CD14-positive monocyte (primary cell): ENCODE results near the gene MS4A4E. TPM values are rescaled to one million over a fixed set of nuclear protein-coding genes. Genes with fewer than 3 reads are reported as not detected.
A peak's percentile ranks its signal among the peaks of the same experiment; 100 is the strongest.

Source experiments
- DNase-seq, 3 donors: peaks; one replicate each; pipeline ENCODE4 v3.0.0-alpha.2; 2011 to 2022
- H2AFZ ChIP-seq: 2 replicates; pipeline ENCODE4 v1.6.0; 2012; ENCODE audit warnings: mild to moderate bottlenecking, low read depth, low read length, inconsistent platforms; ENCODE audit not compliant: insufficient read depth, poor library complexity, severe bottlenecking
- H3K27ac ChIP-seq, 2 donors: 1 replicate in 1 of 2; 2 replicates in 1 of 2; pipeline ENCODE4 v1.5.1; 2012 to 2013; ENCODE audit warnings: low read length in 2 of 2, control low read depth in 1 of 2, inconsistent platforms in 1 of 2, low read depth in 1 of 2, mild to moderate bottlenecking in 1 of 2
- H3K27me3 ChIP-seq, 2 donors: one replicate each; pipeline versions ENCODE4 v1.6.0 to v1.6.1; 2011 to 2013; ENCODE audit warnings: low read length in 2 of 2; ENCODE audit not compliant: control insufficient read depth in 2 of 2, insufficient read depth in 2 of 2
- H3K36me3 ChIP-seq, 2 donors: replicated peaks in 1 of 2; 1 replicate in 1 of 2; 2 replicates in 1 of 2; pipeline versions ENCODE4 v1.5.1 to v1.6.1; 2012 to 2013; ENCODE audit warnings: low read length in 2 of 2, control low read depth in 1 of 2, inconsistent platforms in 1 of 2, mild to moderate bottlenecking in 1 of 2; ENCODE audit not compliant: insufficient read depth in 2 of 2, control insufficient read depth in 1 of 2
- H3K4me1 ChIP-seq, 2 donors: 1 replicate in 1 of 2; 2 replicates in 1 of 2; pipeline versions ENCODE4 v1.5.1 to v1.6.1; 2012 to 2013; ENCODE audit warnings: low read length in 2 of 2, control low read depth in 1 of 2, inconsistent platforms in 1 of 2, mild to moderate bottlenecking in 1 of 2, moderate library complexity in 1 of 2; ENCODE audit not compliant: insufficient read depth in 2 of 2, control insufficient read depth in 1 of 2
- H3K4me2 ChIP-seq: replicated peaks from 2 replicates; pipeline ENCODE3; 2012; ENCODE audit warnings: low read length, moderate library complexity, mild to moderate bottlenecking; ENCODE audit not compliant: poor library complexity, severe bottlenecking; ENCODE audit errors: extremely low read depth
- H3K4me3 ChIP-seq, 3 experiments: fragments of 200-600 bp in 1 of 3; sonication (generic) in 1 of 3; replicated peaks in 1 of 3; 1 replicate in 2 of 3; 2 replicates in 1 of 3; pipeline ENCODE4 v1.5.1; 2011 to 2013; ENCODE audit warnings: low read length in 3 of 3, mild to moderate bottlenecking in 3 of 3, control low read depth in 2 of 3, low read depth in 2 of 3, inconsistent platforms in 1 of 3, moderate library complexity in 1 of 3
- H3K79me2 ChIP-seq: 2 replicates; pipeline ENCODE4 v1.6.0; 2012; ENCODE audit warnings: mild to moderate bottlenecking, control low read depth, inconsistent platforms, low read length, moderate library complexity; ENCODE audit not compliant: insufficient read depth
- H3K9ac ChIP-seq: 2 replicates; pipeline ENCODE4 v1.6.0; 2017; ENCODE audit warnings: low read length, mild to moderate bottlenecking; ENCODE audit not compliant: insufficient read depth, poor library complexity, severe bottlenecking
- H3K9me3 ChIP-seq, 2 donors: replicated peaks in 1 of 2; 1 replicate in 1 of 2; 2 replicates in 1 of 2; pipeline versions ENCODE4 v1.5.1 to v1.6.1; 2012 to 2013; ENCODE audit warnings: low read length in 2 of 2, control low read depth in 1 of 2; ENCODE audit not compliant: control insufficient read depth in 1 of 2, insufficient read depth in 1 of 2
- H4K20me1 ChIP-seq: 2 replicates; pipeline ENCODE4 v1.6.0; 2012; ENCODE audit warnings: mild to moderate bottlenecking, low read length, control low read depth, moderate library complexity; ENCODE audit not compliant: insufficient read depth
- H3K27ac Mint-ChIP-seq, 7 donors: one replicate each; pipeline ENCODE4 v1.8.0; 2020; ENCODE audit warnings: mild to moderate bottlenecking in 7 of 7, mixed read lengths in 7 of 7, moderate library complexity in 6 of 7, inconsistent platforms in 2 of 7
- H3K27me3 Mint-ChIP-seq, 3 donors: one replicate each; pipeline ENCODE4 v1.8.0; 2021 to 2022; ENCODE audit warnings: low read depth in 3 of 3, mild to moderate bottlenecking in 3 of 3, mixed read lengths in 3 of 3, moderate library complexity in 3 of 3, inconsistent platforms in 1 of 3
- H3K36me3 Mint-ChIP-seq, 2 donors: one replicate each; pipeline ENCODE4 v1.8.0; 2020; ENCODE audit warnings: mixed read lengths in 2 of 2, inconsistent platforms in 1 of 2, mild to moderate bottlenecking in 1 of 2
- H3K4me1 Mint-ChIP-seq: one replicate; pipeline ENCODE4 v1.8.0; 2020; ENCODE audit warnings: mild to moderate bottlenecking, mixed read lengths
- H3K4me3 Mint-ChIP-seq, 2 donors: one replicate each; pipeline ENCODE4 v1.8.0; 2020; ENCODE audit warnings: mild to moderate bottlenecking in 2 of 2, mixed read lengths in 2 of 2, moderate library complexity in 1 of 2
- H3K9me3 Mint-ChIP-seq, 7 donors: one replicate each; pipeline ENCODE4 v1.8.0; 2020 to 2022; ENCODE audit warnings: mixed read lengths in 7 of 7, mild to moderate bottlenecking in 6 of 7, moderate library complexity in 6 of 7, inconsistent platforms in 2 of 7
- CTCF ChIP-seq: fragments of 200-600 bp; IDR thresholded peaks from one replicate; pipeline ENCODE4 v1.8.0; 2022; ENCODE audit warnings: antibody characterized with exemption, mild to moderate bottlenecking
- WGBS: methylation state at CpG from one replicate; pipeline ENCODE4 v1.1.5; 2013; ENCODE audit warnings: missing lambda C conversion rate; ENCODE audit not compliant: insufficient coverage; 5-methylcytosine and 5-hydroxymethylcytosine counted together
- intact Hi-C, 2 donors: fragments of 100-400 bp; cut with micrococcal nuclease; formaldehyde crosslinking; loops; one replicate each; pipeline versions ENCODE4 v1.15.0 to v1.15.1; 2023
- polyA plus RNA-seq, 3 donors: library from polyadenylated mRNA; depleted of rRNA in 1 of 3; unstranded in 2 of 3; stranded (reverse) in 1 of 3; fragments of 300-500 nt in 2 of 3; fragments of >200 nt in 1 of 3; fragmentation: Illumina TruSeq in 2 of 3; gene quantifications; 1 replicate in 2 of 3; 2 replicates in 1 of 3; pipeline ENCODE4 v1.2.3, GENCODE V29; 2012 to 2021

MS4A4E gene
- polyA plus RNA-seq, 3 donors: 1.00 to 10.2 (median 1.1) TPM

- Mint-ChIP-seq H3K4me1 (peaks cover 56% of the 10 kb centered on the region), H3K27ac (peak within 1 kb of the TSS; percentile 89 to 97 (median 95)), H3K9me3 (peaks cover 0 to 4% (median under 1%) of the 10 kb centered on the region in 7 donors), H3K27me3 (no peaks in the 10 kb centered on the region), H3K4me3 (peak within 1 kb of the TSS; percentile 67 to 86), H3K36me3 (peaks cover 4 to 14% of the 10 kb centered on the region in 2 donors)
- H3K79me2 ChIP-seq: peaks cover 45% of the 10 kb centered on the region
- H4K20me1 ChIP-seq: no peaks in the 10 kb centered on the region
- WGBS: 0% methylated on average over 1 of the region's 3 CpGs
- peak; percentile 75 to 88 (median 87) for DNase-seq
- no peaks in the 10 kb centered on the region for H3K27me3 ChIP-seq
- no peaks in the 10 kb centered on the region for H3K36me3 ChIP-seq
- no peak for TF ChIP-seq CTCF
- intact Hi-C loops: no loop called here
- no peaks in the 10 kb centered on the region for H3K9me3 ChIP-seq
- H3K4me2 ChIP-seq: peak within 1 kb of the TSS; percentile 66
- peak within 1 kb of the TSS; percentile 68 to 90 for H3K27ac ChIP-seq
- H2AFZ ChIP-seq: no peak within 1 kb of the TSS
- peak within 1 kb of the TSS; percentile 35 for H3K9ac ChIP-seq
- peaks cover 37 to 54% of the 10 kb centered on the region in 2 donors for H3K4me1 ChIP-seq
- H3K4me3 ChIP-seq: peak within 1 kb of the TSS in 2 of 3 experiments; percentile 27 to 59
Measured at GRCh38 chr11:60280412-60280811, 37.5 kb upstream of the MS4A4E start, which contains the start of gene MS4A4A. Gene MS4A4A, plus strand, starts transcription at chr11:60280666. Its CDS starts 10 bp downstream, at chr11:60280676.

- Mint-ChIP-seq H3K27ac (peak overlapping the region in 3 of 7 donors; percentile 21 to 76 (median 72)), H3K36me3 (peaks cover 0 to 3% of the 10 kb centered on the region in 2 donors), H3K27me3 (no peaks in the 10 kb centered on the region), H3K4me3 (peak overlapping the region in 1 of 2 donors; percentile 49), H3K9me3 (peaks cover 0 to 4% (median 0%) of the 10 kb centered on the region in 7 donors), H3K4me1 (peaks cover 25% of the 10 kb centered on the region)
- Histone ChIP-seq H3K79me2 (no peaks in the 10 kb centered on the region), H3K27ac (no peak overlapping the region), H3K36me3 (no peaks in the 10 kb centered on the region), H3K27me3 (no peaks in the 10 kb centered on the region), H3K9me3 (no peaks in the 10 kb centered on the region), H3K4me2 (no peak overlapping the region), H3K9ac (no peak overlapping the region), H2AFZ (no peak overlapping the region), H3K4me3 (no peak overlapping the region), H3K4me1 (peaks cover 8 to 25% of the 10 kb centered on the region in 2 donors), H4K20me1 (no peaks in the 10 kb centered on the region)
- intact Hi-C loops: no loop called here
- TF ChIP-seq CTCF: no peak
- DNase-seq: no peak
Measured at GRCh38 chr11:60274416-60274815, 31.5 kb upstream of the MS4A4E start.
